GM18507 (cell line): Measurements from ENCODE around the gene REEP1.
A peak's percentile ranks its signal among the peaks of the same experiment; 100 is the strongest.

ENCODE experiments used
- DNase-seq: peaks from one replicate; pipeline ENCODE4 v3.0.0; 2011; ENCODE audit warnings: low read depth; ENCODE audit not compliant: insufficient read length; ENCODE audit errors: extremely low spot score
- FAIRE-seq: peaks from 2 replicates; lab custom pipeline; 2011; peaks lifted over from hg19 to GRCh38; lab: Jason Lieb, UNC

The REEP1 gene, protein sequence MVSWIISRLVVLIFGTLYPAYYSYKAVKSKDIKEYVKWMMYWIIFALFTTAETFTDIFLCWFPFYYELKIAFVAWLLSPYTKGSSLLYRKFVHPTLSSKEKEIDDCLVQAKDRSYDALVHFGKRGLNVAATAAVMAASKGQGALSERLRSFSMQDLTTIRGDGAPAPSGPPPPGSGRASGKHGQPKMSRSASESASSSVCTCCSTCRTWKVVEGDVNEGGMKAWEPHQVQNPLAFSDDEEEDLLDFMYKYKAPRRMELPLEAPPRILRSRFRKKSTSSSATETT

DNA sequence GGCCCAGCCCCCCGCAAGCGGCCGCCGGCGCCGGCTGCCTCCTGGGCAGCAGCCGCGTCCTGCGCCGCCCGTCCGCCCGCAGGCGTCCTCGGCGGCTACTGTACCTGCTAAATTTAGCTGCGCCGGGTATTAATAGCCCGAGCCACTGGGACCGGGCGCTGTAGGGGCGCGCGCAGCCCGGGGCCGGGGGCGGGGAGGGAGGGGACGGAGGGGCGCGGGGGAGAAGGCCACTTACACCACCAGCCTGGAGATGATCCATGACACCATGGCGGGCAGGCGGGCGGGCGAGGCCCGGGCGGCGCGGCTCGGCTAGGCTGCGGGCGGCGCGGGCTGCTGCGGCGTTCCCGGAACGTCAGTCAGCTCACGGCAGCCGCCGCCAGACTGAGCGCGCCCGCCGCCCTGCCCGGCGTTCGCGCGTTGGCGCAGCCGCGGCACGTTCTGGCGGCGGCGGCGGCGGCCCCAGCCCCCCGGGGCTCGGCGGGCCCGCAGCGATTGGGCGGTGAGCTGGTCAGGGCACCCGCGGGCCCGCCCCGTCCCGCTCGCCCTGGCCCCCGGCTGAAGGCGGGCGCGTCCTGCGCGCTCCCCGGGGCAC, at the start of gene REEP1:
Gene REEP1, minus strand, starts transcription at position 383 of the 592 bp plus-strand sequence. Its CDS starts 116 bp downstream, at position 267.
- DNase-seq (no peak), FAIRE-seq (no peak)

DNA sequence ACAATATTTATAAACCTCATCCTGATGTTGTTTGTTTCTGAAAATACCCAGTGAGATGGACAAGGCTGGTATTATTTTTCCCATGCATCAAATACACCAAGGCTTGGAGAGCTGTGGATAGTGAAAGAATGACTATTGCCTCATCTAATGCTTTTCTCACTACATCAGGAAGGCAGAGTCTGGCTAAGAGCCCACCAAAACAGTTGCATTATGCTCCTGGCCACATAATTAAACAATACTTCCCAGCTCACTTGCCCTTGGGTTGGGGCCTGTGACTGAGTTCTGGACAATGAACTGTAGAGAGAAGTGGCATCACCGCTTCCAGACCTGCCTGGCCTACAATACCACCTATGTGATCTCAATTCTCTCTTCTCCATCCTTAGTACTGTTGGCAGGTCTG, 46.4 kb upstream of the REEP1 start:
- FAIRE-seq, result no peak
- no peak for DNase-seq

DNA sequence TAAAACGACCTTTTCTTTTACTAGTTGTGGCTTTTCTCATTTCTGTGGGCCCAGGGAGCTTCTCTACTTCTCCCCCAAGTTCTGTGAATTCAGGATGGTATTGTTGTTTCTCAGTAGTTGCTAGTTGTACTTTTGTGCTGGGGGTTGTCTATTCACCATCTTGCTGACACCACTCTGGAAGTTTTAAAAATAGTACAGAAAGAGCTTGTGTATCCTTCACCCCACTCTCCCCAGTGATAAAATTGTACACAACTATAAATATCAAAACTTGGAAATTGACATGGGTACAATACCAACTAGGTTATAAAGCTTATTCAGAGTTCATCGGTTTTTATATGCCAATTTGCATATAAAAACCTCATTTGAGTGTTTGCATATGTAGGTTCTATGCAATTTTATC, 45.3 kb upstream of the REEP1 start:
- FAIRE-seq (no peak), DNase-seq (no peak)

DNA sequence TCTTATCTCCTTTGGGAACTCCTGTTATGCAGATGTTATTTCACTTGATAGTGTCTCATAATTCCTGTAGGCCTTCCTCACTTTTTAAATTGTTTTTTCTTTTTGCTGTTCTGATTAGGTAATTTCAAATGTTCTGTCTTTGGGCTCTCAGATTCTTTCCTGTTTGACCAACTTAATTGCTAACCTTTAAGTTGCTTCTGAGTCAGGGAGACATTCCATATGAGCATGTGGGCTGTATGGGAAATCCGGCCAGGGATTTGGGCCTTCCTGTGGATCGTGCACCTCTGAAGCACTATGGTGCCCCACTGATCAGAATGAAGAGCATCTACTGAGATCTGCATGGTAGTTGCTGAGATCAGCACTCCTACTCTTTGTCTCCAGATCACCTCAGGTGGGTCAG, 44.7 kb upstream of the REEP1 start:
- DNase-seq (no peak), FAIRE-seq (no peak)

DNA sequence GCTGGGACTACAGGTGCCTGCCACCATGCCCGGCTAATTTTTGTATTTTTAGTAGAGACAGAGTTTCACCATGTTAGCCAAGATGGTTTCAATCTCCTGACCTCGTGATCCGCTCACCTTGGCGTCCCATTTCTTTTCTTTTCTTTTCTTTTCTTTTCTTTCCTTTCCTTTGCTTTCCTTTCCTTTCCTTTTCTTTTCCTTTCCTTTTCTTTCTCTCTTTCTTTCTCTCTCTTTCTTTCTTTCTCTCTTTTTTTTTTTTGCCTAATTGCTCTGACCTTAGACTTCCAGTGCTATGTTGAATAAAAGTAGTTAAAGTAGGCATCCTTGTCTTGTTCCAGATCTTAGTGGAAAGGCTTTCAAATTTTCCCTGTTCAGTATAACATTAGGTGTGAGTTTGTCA, 41.0 kb upstream of the REEP1 start:
- DNase-seq (no peak), FAIRE-seq (no peak)

DNA sequence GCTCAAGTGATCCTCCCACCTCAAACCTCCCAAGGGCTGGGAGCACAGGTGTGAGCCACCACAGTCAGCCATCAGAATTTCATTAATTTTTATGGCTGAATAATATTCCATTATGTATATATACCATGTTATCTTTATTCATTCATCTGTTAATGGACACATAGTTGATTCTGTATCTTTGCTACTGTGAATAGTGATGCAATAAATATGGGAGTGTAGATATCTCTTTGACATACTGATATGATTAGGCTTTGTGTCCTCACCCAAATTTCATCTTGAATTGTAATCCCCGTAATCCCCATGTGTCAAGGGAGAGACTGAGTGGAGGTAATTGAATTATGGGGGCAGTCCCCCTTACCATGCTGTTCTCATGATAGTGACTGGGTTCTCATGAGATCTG, 38.2 kb upstream of the REEP1 start:
- FAIRE-seq, result no peak
- DNase-seq, result no peak

DNA sequence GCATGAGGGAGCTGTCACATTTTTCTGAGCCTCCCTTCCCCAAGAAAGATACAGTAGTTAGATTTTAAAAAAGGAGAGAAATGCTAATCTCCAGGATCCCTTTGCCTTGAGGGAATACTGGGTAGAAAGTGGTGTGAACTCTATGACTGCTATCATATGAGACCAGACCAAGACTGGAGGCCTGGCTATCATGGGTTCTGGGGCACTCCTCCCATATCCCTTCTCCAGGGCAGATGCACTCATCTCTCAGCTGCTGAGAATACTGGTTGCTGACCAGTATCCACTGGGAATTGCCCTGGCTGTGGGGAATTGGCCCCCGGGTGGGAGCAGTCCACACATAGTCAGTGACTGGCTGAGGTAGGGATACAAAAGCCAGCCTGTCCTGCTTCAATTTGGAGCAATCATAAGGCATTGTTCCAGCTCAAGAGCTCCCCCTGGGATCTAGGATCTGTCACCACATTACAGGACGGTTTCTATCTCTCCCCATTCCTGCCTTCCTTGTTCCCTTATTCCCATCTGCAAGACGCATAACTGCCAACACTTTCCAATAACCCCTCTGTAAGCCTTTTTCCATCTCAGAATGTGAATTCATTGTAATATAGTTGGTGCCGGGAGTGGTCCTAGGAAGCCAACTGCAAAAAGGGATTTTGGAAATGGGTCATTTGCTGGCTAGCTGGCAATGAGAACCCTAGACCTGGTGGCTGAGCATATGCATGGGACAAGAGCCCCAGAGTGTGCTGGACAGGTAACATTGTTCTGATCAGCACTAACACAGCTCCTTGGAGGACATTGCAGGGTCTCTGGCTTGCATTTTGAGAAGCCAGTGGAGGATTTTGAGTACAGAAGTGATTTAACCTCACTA, 35.4 kb upstream of the REEP1 start:
- DNase-seq, result no peak
- no peak for FAIRE-seq

DNA sequence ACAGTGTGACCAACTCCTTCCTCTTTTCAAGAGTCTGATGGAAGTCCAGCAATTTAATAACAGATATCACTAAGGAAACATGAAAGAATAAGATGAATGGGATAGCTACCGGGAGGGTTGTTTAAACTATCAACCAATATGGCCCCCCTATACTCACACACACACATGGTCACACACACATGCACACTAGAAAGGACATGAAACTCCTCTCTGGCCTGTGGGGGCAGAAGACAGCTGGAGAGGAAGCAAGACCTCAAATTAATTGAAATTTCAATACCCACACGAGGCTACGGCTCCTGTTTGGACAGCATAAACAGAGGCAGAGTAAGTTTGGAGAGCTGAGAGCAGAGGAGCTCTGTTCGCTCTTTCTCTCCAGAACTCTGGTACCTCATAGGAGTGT, 34.7 kb upstream of the REEP1 start:
- DNase-seq (no peak), FAIRE-seq (no peak)

DNA sequence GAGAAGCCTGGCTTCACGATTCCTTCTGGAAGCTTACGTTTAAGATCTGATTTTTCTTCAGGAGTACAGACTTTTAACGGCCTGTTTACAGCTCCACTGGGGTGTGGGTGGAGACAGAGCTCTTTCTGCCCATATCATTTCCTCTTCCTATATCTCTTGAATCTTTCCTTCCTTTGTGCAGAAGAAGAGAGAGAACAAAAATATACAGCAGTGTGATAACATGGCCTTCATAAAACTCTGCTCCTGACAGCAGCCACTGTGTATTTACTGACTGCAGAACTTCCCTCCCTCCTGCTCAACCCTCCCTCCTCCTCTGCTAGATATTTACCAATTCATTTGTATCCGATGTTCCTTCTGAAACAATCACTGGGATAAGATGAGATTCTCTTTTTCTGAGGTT, 34.1 kb upstream of the REEP1 start:
- FAIRE-seq (no peak), DNase-seq (no peak)

DNA sequence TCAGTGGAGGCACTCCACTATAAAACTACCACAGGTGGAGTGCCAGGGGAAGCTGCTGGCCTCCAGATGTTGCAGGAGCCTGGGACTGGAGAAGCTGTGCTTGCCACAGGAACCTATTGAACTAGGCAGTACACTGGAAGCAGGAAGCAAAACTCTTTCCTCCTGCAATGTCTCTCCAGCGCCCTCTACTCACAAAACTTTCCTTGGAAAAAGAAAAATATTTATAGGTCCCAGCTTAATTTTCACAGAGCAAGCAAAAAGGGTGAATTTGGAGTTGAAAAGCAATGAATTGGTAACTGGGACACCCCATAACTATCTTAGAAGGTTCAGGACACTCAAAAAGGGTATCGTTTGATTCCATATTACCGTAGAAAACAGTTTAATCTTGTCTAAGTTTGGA, 33.2 kb upstream of the REEP1 start:
- DNase-seq, result no peak
- no peak for FAIRE-seq

DNA sequence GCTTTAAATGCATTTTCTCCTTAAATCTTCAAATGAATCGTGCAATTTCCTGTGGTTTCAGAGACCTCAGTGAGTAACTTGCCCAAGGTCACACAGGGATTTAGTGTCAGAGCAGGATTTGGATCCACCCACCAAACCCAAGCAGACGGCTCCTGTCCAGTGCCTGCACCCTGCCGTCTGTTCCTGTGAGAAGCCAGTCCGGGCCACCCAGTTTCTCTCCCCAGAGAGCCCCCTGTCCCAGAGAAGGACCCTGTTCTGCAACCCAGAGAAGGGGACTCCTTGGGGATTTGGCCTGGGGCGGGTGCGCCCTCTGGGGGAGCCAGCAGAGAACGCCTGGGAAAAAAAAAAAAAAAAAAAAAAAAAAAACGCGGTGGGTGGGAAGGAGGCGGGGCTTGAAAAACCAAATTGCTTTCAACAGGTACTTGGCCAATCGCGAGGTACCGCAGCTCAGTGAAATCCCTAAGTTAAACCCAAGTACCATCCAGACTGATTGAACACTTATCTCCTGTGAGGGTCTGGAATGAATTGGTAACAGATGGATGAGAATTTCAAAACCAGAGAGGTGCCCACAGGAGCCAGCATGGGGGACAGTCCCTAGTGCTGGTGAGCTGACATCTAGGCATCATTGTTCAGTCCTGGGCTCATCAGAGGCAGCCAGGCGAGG, 30.9 kb upstream of the REEP1 start:
- peak; percentile 40 for DNase-seq
- FAIRE-seq, result peak; percentile 57

DNA sequence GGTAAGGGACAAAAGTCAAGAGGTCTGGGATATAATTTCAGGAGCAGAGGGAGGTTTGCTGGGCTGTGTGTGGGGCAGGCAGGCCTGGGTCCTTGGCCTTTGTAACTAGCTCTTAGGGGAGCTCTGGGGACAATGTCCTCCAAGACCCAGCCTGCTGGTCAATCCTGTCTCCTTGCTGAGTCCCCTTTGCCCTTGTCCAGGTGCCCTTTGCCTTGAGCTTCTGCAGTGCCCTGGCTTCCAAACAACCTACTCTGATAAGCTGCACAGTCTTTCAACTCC, 30.0 kb upstream of the REEP1 start:
- DNase-seq, result no peak
- FAIRE-seq, result no peak

DNA sequence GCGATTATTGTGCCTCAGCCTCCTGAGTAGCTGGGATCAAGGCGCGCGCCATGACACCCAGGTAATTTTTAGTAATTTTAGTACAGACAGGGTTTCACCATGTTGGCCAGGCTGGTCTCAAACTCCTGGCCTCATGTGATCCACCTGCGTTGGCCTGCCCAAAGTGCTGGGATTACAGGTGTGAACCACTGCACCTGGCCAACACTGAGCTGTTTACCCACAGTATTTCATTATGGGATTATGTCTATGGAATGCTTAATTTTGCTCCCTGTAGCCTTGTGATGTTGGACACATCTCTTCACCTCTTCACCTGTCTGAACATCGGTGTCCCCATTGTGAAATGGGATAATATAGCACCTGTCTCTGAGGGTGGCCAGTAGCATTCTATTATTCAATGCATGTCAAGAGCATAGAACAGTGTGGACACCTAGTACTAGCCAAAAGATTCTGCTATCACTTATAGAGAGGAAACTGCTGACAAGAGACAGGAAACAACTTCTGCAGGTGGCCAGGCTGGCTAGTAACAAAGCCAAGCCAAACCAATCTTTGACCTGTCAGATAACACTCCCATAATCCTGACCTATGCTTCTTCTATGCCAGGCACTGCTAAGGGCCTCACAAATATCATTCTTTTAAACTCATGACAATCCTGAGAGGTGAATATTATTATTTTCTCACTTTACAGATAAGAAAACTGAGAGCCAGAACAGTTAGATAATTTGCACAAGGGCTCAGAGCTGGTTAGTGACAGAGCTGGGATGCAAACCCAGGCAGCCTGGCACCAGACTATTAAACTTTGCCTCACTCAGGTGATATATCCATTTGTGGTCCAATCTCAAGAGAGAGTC, 29.4 kb upstream of the REEP1 start:
- DNase-seq (no peak), FAIRE-seq (no peak)

DNA sequence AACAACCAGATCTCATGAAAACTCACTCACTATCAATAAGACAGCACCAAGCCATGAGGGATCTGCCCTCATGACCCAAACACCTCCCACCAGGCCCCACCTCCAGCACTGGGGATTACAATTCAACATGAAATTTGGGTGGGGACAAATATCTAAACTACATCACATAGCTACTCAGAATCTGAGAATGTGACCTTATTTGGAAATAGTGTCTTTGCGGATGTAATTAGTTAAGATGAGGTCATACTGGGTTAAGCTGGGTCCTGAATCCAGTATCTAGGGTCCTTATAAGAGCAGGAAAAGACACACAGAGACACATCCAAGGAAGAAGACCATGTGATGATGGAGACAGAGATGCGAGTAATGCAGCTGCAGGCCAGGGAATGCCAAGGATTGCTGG, 27.5 kb upstream of the REEP1 start:
- FAIRE-seq (no peak), DNase-seq (no peak)

DNA sequence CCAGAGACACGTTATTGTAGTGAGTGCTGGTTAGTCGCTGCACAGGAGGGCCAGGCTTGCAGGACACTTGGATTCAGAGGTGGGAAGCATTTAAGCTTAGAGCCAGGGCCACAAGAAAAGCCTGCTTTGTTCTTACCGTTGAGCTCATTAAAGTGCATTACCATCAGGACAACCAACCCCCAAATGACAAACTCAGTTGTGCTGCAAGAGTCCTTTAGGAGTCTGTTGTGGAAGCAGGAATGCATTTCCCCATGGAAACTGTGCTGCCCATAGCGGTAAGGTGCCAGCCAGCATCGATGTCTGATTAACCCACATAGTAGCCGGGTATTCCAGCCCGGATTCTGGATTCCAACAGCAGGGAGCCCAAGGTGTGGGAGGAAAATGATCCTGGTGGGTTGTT, 23.4 kb upstream of the REEP1 start:
- no peak for DNase-seq
- no peak for FAIRE-seq

DNA sequence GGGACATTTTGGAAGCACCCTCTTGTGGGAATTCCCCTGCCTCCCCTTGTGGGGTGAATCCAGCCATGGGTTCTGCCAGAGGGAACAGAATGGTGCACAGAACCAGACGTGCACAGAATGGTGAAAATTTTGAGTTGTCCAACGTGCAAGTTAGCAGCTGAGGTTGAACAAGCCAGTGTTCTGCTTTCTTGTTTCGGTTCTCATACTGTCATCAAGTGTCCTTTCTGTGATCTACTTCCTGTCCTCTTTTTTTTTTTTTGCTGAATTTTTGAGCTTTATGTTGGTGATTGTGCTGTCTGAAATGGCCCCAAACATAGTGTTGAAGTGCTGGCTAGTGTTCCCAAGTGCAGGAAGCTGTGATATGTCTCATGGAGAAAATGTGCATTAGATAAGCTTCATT, 21.5 kb upstream of the REEP1 start:
- DNase-seq (no peak), FAIRE-seq (peak; percentile 89)

DNA sequence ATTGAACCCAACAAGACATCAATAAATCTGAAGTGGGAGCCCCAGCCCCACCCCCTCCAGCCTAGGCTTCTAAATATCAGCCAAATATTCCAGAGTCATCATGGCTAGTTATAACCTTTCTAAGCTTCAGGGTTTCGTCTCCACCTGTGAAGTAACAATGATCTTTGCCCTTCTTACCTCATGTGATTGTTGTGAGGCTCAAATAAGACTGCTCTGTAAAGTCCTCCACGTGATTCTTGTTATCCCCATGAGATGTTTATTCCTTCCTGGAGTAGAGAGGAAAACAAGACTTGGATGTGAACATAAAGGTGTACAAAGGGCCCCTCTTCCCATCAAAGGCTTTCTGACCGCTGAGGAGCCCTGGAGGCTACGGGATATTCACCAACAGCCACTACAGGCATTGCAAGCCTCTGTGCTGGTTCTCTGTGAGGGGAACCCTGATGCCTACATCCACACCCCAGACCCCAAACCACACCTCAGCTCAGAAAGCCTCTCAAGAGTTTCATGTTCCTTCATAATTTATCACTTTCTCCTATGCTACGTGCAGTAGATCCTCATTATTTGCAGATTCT, 20.1 kb upstream of the REEP1 start:
- no peak for DNase-seq
- no peak for FAIRE-seq

DNA sequence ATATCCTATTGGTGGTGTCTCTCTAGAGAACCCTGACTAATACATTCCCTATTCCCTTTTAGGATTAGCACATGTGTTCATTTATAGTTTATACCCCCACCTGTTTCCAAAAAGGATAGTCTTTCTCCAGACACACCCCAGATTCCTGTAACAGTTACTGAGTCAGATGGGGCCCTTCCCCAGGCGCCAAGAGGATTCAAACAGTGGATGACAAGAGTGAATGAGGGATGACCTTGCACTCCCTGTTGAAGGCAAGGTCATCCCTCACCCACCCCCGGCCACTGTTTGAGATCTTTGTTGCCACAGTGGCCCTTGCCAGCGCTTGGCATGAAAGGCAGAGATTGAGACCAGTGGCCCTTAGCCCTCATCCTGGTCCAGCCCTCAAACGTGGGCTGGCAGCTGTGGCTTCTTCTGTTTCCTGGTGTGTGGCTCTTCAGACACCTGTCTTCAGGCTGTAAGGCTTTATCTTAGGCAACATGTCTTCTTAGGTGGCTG, 15.3 kb upstream of the REEP1 start:
- FAIRE-seq (no peak), DNase-seq (no peak)

DNA sequence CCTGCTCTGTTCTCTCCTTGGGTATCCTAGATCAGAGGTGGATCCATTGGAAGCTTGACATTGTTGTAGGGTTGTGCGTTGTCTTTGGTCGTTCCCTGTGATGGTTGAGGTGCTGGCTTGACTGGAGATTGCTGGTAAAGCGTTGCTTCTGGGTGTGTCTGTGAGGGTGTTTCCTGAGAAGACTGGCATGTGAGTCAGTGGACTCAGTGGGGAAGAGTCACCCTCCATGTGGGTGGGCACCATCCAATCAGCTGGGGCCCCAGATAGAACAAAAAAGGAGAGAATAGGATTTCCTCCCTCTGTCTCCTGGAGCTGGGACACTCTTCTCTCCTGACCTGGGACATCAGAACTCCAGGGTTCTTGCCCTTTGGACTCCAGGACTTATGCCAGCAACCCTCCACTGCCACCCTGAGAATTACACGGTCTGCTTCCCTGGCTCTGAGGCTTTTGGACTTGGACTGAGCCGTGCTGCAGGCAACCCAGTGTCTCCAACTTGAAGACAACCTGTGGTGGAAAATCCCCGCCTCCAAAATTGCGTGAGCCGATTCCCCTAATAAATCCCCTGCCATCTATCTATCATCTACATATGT, 14.8 kb upstream of the REEP1 start:
- FAIRE-seq, result no peak
- DNase-seq, result no peak
